ENCODE measurements around the gene WASF1.

- TF ChIP-seq CTCF (IDR thresholded peaks at IDR 0.05): no peak
- no peak for TF ChIP-seq POLR2A (IDR thresholded peaks at IDR 0.05)
- TF ChIP-seq EP300 (IDR thresholded peaks at IDR 0.05): no peak
Measured at GRCh38 chr6:110097443-110097842, 82.0 kb downstream of the WASF1 start.

Measured in tibial nerve (tissue), 4 donors.